ENCODE measurements around the gene SAFB.

The SAFB gene

GRCh38 chr19:5625641-5626040 is 2.8 kb downstream of the SAFB start:
- in situ Hi-C loops (cut with MboI; ENCODE audit: low pct_unique_long_range_greater_than_20kb, low sequenced_read_pairs, unreplicated experiment), result no loop called here
- no peak for TF ChIP-seq CTCF (IDR thresholded peaks at IDR 0.05; ENCODE audit: extremely low read depth, insufficient read depth, missing control alignments)
- no peak for DNase-seq (ENCODE audit: low spot score)

- peak; percentile 47 for DNase-seq (ENCODE audit: low spot score)
- in situ Hi-C loops (cut with MboI; ENCODE audit: low pct_unique_long_range_greater_than_20kb, low sequenced_read_pairs, unreplicated experiment), result no loop called here
- TF ChIP-seq CTCF (IDR thresholded peaks at IDR 0.05; ENCODE audit: extremely low read depth, insufficient read depth, missing control alignments), result no peak
Measured at GRCh38 chr19:5627395-5627904, 4.6 kb downstream of the SAFB start.

- TF ChIP-seq CTCF (IDR thresholded peaks at IDR 0.05; ENCODE audit: extremely low read depth, insufficient read depth, missing control alignments), result no peak
- DNase-seq (ENCODE audit: low spot score), result no peak
- in situ Hi-C loops (cut with MboI; ENCODE audit: low pct_unique_long_range_greater_than_20kb, low sequenced_read_pairs, unreplicated experiment), result no loop called here
Measured at GRCh38 chr19:5628461-5628860, 5.6 kb downstream of the SAFB start.

- no peak for DNase-seq (ENCODE audit: low spot score)
- no peak for TF ChIP-seq CTCF (IDR thresholded peaks at IDR 0.05; ENCODE audit: extremely low read depth, insufficient read depth, missing control alignments)
- in situ Hi-C loops (cut with MboI; ENCODE audit: low pct_unique_long_range_greater_than_20kb, low sequenced_read_pairs, unreplicated experiment), result no loop called here
Measured at GRCh38 chr19:5628919-5629481, 6.1 kb downstream of the SAFB start.

GRCh38 chr19:5631567-5632240 is 8.8 kb downstream of the SAFB start:
- TF ChIP-seq CTCF (IDR thresholded peaks at IDR 0.05; ENCODE audit: extremely low read depth, insufficient read depth, missing control alignments), result no peak
- in situ Hi-C loops (cut with MboI; ENCODE audit: low pct_unique_long_range_greater_than_20kb, low sequenced_read_pairs, unreplicated experiment), result no loop called here
- DNase-seq (ENCODE audit: low spot score), result no peak

- in situ Hi-C loops (cut with MboI; ENCODE audit: low pct_unique_long_range_greater_than_20kb, low sequenced_read_pairs, unreplicated experiment), result no loop called here
- TF ChIP-seq CTCF (IDR thresholded peaks at IDR 0.05; ENCODE audit: extremely low read depth, insufficient read depth, missing control alignments), result no peak
- DNase-seq (ENCODE audit: low spot score), result no peak
Measured at GRCh38 chr19:5632241-5632612, 9.3 kb downstream of the SAFB start.

All from GM13977 (cell line).